ENCODE data around the gene CCT6B.
"Not testable (repeated sequence)": the region's sequence is repeated elsewhere in the genome, so short reads cannot be mapped to it uniquely, and the experiment has no call there.

CCT6B gene

GRCh38 chr17:34979650-34980352 is 18.5 kb upstream of the CCT6B start:
- no peak for DNase-seq (ENCODE audit: low read depth)

- no peak for DNase-seq (ENCODE audit: low read depth)
Measured at GRCh38 chr17:34979153-34979552, 17.9 kb upstream of the CCT6B start.

- DNase-seq (ENCODE audit: low read depth) = no peak
Measured at GRCh38 chr17:34974794-34975785, 13.8 kb upstream of the CCT6B start.

- no peak for DNase-seq (ENCODE audit: low read depth)
Measured at GRCh38 chr17:34974179-34974578, 12.9 kb upstream of the CCT6B start.

DNA sequence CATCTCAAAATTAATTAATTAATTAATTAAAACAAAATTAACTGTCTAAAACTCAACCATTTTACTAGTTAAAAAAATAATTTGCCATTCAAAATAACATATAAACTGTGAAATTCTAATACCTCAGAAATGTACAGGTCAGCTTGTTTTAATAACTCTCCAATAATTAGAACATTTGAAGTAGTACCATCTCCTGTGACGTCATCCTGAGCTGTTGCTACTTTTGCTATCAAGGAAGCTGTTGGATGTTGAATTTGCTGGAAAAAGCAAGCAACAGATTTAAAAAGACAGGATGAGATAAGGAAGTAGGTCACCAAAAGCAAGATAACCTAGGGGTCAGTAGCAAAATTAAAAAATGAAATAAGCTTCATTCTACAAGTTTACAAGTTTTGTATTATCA is 2.8 kb downstream of the CCT6B start:
- no peak for DNase-seq (ENCODE audit: low read depth)

DNA sequence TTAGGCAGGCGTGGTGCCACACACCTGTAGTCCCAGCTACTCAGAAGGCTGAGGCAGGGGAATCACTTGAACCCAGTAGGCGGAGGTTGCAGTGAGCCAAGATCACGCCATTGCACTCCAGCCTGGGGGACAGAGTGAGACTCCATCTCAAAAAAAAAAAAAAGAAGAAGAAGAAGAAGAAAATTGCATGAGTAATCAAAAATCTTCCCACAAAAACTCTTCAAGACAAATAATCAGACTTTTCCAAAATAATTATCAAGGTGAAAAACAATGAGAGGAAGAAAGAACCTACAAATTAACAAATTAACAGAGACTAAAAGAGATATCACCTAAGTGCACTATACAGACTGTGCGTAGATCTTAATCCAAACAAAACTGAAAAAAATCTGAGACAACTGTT is 10.5 kb downstream of the CCT6B start:
- not testable (repeated sequence) for DNase-seq (ENCODE audit: low read depth)

GRCh38 chr17:34930283-34930682 is 31.0 kb downstream of the CCT6B start:
- DNase-seq (ENCODE audit: low read depth) = no peak

- no peak for DNase-seq (ENCODE audit: low read depth)
Measured at GRCh38 chr17:34926661-34927060, 34.6 kb downstream of the CCT6B start.

GRCh38 chr17:34920676-34921075 is 40.6 kb downstream of the CCT6B start:
- DNase-seq (ENCODE audit: low read depth) = no peak

DNA sequence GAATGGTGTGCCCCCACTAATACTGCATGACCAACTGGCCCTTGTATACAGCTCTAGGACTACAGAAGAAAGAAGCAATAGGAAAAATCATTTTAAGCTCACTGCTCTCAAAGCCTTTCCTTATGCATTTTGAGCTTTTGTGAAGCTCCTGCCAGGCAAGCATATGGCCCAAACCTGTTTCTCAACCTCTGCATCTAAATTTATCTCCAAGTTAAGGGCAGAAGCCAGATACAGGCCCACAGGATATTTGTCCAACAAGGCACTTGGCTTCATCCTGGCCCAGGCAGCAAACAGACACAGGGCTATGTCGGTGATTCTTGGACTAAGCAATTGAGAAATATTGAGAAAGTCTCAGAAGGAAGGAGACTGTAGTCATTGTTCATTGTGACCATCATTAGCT is 43.9 kb downstream of the CCT6B start:
- no peak for DNase-seq (ENCODE audit: low read depth)

DNA sequence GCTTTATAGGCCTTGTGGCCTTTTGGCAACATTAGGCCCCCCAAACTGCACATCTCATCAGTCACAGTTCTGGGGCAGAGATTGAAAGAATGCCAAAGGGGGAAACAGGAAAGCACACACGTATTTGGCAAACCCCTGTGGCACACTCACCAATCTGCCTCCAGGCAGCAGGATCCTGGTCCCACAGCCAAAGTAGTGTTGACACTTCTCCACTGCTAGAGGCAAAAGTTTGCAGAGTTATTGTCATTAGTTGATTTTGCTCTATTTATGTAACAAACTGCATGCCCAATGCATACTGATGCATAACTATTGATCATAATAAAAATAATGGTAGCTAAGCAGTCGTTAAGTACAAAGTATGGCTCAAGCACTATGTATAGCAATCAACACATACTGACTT is 45.1 kb downstream of the CCT6B start:
- DNase-seq (ENCODE audit: low read depth) = no peak

DNA sequence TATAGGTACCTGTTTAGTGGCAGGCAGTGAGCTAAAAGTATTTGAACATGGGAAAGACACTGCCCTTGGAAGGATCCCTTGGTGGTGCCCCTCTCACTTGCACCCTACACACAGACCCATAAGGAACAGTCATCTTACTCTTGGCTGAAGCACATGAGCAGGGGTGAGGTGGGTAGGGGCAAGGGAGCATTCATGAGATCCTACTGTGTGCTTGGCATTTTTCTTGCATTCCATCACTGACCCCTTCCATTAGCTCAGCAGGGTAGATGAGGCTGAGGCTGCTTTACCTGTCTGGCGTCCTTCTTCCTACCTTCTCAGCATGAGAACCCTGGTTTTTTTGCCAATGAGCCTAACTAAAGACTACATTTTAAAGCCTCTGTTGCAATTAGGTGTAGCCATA is 48.3 kb downstream of the CCT6B start:
- no peak for DNase-seq (ENCODE audit: low read depth)

- no peak for DNase-seq (ENCODE audit: low read depth)
Measured at GRCh38 chr17:34909040-34909439, 52.2 kb downstream of the CCT6B start.

DNA sequence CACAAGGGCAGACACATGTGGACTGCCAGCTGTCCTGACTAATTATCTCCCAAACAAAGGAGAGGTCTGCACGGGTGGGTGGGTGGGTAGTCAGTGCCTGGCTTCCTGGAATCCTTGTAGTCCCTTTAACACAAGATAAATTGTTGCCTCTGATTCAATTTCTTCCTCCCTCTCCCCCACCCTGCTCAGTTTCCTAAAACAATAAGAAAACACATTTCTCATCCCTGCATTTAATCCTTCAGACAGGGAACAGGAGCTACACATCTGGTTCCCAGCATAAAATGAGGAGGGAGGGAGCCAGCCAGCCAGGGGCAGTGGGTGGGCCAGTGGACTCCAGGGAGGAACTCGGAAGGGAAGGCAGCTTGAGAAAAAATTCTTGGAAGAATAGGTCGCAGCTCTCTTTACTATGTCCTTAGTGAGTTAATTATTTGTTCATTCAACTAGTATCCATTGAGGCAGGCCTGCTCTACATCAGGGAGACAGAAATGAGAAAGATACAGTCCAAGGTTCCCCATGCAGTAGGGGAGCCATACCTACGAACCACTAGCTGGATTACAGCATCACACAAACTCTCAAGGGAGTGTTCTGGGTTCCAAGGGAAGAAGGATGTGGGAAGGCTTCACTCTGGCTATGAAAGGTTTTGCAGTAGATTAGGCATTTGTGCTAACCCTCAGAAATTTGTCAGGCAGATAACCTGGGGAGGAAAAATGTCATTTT is 58.3 kb downstream of the CCT6B start:
- no peak for DNase-seq (ENCODE audit: low read depth)

DNA sequence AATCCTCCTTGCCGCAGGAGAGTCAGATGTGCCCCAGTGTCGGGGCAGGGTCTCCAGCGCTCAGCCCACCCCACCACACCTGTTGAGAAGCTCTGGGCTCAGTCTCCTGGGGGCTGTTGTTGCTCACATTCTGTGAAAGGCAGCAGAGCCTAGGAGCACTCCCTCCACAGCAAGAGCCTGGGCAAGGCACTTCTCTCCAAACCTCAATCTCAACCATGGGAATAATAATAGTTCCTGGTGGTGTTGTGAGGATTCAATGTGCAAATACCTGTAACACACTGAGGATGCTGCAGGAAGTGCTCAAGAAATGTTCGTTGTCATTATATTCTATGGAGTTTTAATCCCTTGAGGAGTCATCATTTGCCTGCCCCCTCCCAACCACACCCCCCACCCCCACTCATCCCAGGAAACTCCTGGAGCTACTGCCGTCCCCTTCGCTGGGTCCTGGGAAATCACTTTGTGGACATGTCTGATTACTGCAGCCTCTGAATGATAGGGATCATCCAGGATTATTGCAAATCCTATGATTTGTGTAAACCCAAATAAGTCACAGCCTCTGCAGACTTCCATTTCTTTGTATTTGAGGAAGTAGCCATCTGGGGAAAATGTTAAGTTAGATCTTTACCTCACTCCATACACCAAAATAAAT is 61.5 kb downstream of the CCT6B start:
- DNase-seq (ENCODE audit: low read depth) = no peak

DNA sequence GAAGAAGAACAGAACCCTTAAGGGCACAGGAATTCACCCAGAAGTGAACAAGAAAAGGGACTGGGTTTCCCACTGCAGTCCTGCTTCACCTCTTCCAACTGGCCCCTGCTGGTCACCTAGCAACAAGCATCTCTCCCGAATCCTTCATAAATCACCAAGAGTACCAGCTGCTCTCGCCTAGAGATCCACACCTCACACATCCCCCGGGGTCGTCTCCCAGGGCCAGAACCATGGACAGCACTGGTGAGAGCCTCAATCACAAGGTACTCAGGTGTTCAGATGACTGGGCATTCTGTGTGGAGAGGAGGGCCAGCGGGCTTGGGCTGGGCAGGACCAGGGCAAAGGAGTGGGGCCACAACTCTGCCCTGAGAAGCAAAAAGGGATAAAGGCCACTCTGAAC is 65.9 kb downstream of the CCT6B start:
- no peak for DNase-seq (ENCODE audit: low read depth)

DNA sequence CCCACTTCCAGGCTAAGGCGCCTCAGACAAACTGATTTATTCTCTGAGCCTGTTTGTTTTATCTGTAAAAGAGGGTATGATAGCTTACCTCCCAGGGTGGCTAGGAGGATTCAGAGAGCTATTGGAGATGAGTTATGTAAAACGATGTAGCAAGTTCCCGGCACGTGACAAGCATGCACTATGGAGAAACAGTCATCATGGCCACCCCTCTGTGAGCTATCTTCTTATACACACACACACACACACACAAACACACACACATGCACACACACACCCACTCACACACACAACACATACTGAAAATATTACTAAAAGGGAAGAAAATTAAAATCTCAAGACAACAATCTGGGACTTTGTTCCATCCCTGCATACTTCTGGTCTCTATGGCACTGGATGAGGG is 66.3 kb downstream of the CCT6B start:
- no peak for DNase-seq (ENCODE audit: low read depth)

DNA sequence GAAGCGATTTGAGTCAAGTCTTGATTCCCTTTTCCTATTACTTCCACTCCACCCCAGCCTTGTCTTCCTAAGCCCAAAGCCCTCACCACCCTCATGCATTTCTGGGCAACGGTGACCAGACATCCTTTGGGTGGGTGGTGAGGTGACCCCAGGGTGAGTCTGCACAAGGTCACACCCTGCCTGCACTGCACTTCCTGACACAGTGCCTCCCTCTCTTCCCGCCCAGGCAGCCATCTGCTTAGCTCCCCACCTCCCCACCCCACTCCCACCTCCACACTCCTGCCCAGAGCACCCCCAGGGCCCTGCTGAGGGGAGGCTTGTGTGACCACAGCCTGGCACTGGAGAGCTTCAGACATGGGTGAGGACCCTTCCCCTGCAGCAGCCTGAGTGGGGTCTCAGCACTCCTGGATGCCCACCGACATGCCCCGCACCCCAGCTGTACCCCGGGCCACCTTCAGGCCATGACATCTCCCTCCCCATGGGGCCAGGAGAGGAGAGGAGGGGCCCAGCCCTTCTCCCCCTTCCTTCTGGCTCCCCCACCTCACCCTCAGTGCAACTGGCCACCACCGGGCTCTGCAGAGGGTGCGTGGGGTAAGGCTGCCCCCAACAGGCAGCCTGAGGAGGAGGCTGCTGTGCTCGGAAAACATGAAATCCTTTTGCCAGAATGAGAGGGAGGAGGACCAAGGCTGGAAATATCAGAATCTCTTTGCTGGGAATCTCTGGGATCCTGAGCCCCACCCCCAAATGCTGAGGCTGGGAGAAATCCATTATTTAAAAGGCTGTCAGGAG is 68.6 kb downstream of the CCT6B start:
- DNase-seq (ENCODE audit: low read depth) = no peak

DNA sequence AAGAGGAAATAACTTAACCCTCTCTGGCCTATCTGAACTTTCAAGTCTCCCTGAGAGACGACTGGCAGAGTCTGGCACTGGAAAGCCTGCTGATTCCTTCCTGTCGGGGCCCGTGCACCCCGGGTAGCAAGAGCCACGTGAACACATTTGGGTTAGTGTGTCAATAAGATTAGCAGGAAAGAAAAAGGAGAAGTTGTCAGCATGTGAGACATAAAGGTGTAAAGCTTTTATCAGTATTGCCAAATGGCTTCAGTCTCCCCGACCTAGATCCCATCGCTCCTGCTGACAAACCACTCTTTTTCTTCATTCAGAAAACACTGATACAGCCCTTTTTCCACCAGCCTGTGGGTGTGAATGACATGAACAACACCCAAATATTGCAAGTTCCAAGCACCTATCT is 74.4 kb downstream of the CCT6B start:
- DNase-seq (ENCODE audit: low read depth) = no peak

DNA sequence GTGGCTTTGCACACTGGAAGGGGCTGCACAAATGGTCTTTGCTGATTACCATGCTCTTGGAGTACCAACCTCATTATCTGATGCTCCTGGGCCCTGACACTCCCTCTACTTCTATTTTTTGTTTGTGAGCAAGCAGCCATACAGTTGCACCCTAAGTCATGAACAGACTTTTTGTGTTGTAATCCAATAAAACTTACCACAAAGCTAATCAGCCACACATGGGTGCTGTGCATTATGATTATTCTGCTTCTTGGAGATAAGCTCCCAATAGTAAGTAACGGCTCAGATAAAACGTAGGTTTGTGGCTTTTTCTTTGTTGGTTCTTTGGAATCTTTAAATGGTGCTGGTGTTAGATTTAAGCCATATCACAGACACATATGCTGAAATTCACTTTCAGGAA is 76.2 kb downstream of the CCT6B start:
- no peak for DNase-seq (ENCODE audit: low read depth)

DNA sequence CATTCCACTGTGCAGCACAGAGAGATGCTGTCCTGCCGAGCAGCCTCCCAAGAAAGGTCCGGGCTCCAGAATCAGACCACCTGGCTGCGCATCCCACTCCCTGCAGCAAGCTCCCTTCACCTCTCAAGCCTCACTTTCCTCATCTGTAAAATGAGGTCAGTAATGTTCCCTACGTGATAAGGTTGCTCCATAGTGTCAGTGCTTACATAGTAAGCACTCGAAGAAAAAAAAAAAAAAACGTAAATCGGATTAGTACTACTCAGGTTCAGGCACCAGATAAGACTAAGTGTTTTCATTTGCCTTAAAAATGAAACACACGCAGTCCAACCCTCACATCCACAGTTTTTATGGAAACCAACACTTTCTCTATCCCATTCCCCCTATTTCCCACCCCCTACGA is 76.7 kb downstream of the CCT6B start:
- no peak for DNase-seq (ENCODE audit: low read depth)
